Ectodermal cell (in vitro differentiated cells): ENCODE results near the gene UGT1A8.

Experiments
- H3K27ac ChIP-seq: 2 replicates; pipeline ENCODE4 v1.7.0; 2013; ENCODE audit warnings: mild to moderate bottlenecking, low read depth, low read length; ENCODE audit not compliant: insufficient read depth, poor library complexity, severe bottlenecking
- H3K27me3 ChIP-seq: 2 replicates; pipeline ENCODE4 v1.7.0; 2013; ENCODE audit warnings: mild to moderate bottlenecking, low read length; ENCODE audit not compliant: insufficient read depth, control insufficient read depth, poor library complexity, severe bottlenecking
- H3K36me3 ChIP-seq: one replicate; pipeline ENCODE4 v1.7.0; 2013; ENCODE audit warnings: low read length; ENCODE audit not compliant: control insufficient read depth, insufficient read depth
- H3K4me1 ChIP-seq: one replicate; pipeline ENCODE4 v1.7.0; 2013; ENCODE audit warnings: low read length; ENCODE audit not compliant: control insufficient read depth, insufficient read depth
- H3K4me3 ChIP-seq: 2 replicates; pipeline ENCODE4 v1.7.0; 2013; ENCODE audit warnings: low read depth, low read length, control low read depth; ENCODE audit not compliant: insufficient read depth
- H3K9me3 ChIP-seq: 2 replicates; pipeline ENCODE4 v1.7.0; 2013; ENCODE audit warnings: mild to moderate bottlenecking, low read length, moderate library complexity; ENCODE audit not compliant: control insufficient read depth
- WGBS, 2 experiments: methylation state at CpG; one replicate each; pipeline ENCODE4 v1.1.7; 2013; ENCODE audit warnings: missing lambda C conversion rate in 2 of 2; 5-methylcytosine and 5-hydroxymethylcytosine counted together

Gene UGT1A8

GRCh38 chr2:233821709-233822100, 204.3 kb downstream of the UGT1A8 start:
- 96 to 98% methylated on average over 8 of the region's 8 CpGs for WGBS, 2 experiments
- H3K4me3 ChIP-seq: no peak overlapping the region
- no peak overlapping the region for H3K27ac ChIP-seq
- H3K36me3 ChIP-seq: no peaks in the 10 kb centered on the region
- H3K27me3 ChIP-seq: no peaks in the 10 kb centered on the region
- no peaks in the 10 kb centered on the region for H3K4me1 ChIP-seq
- no peaks in the 10 kb centered on the region for H3K9me3 ChIP-seq

- 94% methylated on average over 21 of the region's 21 CpGs for WGBS, 2 experiments
- H3K36me3 ChIP-seq: no peaks in the 10 kb centered on the region
- H3K4me1 ChIP-seq: no peaks in the 10 kb centered on the region
- no peaks in the 10 kb centered on the region for H3K9me3 ChIP-seq
- H3K27ac ChIP-seq: no peak overlapping the region
- H3K4me3 ChIP-seq: no peak overlapping the region
- H3K27me3 ChIP-seq: no peaks in the 10 kb centered on the region
These were observed 204.8 kb downstream of the UGT1A8 start for GRCh38 chr2:233822101-233822771.
